ENCODE results near the gene MAGED2.

Gene MAGED2

GRCh38 chrX:54808605-54809483 is 1.3 kb downstream of the MAGED2 start:
- H3K4me3 ChIP-seq (ENCODE audit: low read length), result peak overlapping the region; percentile 77
- TF ChIP-seq CTCF (conservative IDR thresholded peaks at IDR 0.05; ENCODE audit: low read depth, low read length), result no peak
- peak; percentile 72 for DNase-seq (ENCODE audit: low read depth)

- DNase-seq (ENCODE audit: low read depth), result no peak
- TF ChIP-seq CTCF (conservative IDR thresholded peaks at IDR 0.05; ENCODE audit: low read depth, low read length), result no peak
- H3K4me3 ChIP-seq (ENCODE audit: low read length), result no peak overlapping the region
These were observed 3.0 kb downstream of the MAGED2 start for GRCh38 chrX:54810532-54810931.

- no peak for TF ChIP-seq CTCF (conservative IDR thresholded peaks at IDR 0.05; ENCODE audit: low read depth, low read length)
- H3K4me3 ChIP-seq (ENCODE audit: low read length), result no peak overlapping the region
- no peak for DNase-seq (ENCODE audit: low read depth)
These were observed 3.8 kb downstream of the MAGED2 start for GRCh38 chrX:54811301-54811885.

- no peak overlapping the region for H3K4me3 ChIP-seq (ENCODE audit: low read length)
- no peak for DNase-seq (ENCODE audit: low read depth)
- no peak for TF ChIP-seq CTCF (conservative IDR thresholded peaks at IDR 0.05; ENCODE audit: low read depth, low read length)
These were observed 4.8 kb downstream of the MAGED2 start for GRCh38 chrX:54812306-54812705.

- TF ChIP-seq CTCF (conservative IDR thresholded peaks at IDR 0.05; ENCODE audit: low read depth, low read length), result no peak
- H3K4me3 ChIP-seq (ENCODE audit: low read length), result no peak overlapping the region
- no peak for DNase-seq (ENCODE audit: low read depth)
These were observed 9.8 kb downstream of the MAGED2 start for GRCh38 chrX:54817220-54817820.

GRCh38 chrX:54818221-54818620 is 10.7 kb downstream of the MAGED2 start:
- H3K4me3 ChIP-seq (ENCODE audit: low read length), result no peak overlapping the region
- no peak for DNase-seq (ENCODE audit: low read depth)
- TF ChIP-seq CTCF (conservative IDR thresholded peaks at IDR 0.05; ENCODE audit: low read depth, low read length), result no peak

All from retinal pigment epithelial cell (primary cell).